H1 (cell line): ENCODE measurements around the gene FAM81B. TPM values are rescaled to one million over a fixed set of nuclear protein-coding genes. Genes with fewer than 3 reads are reported as not detected.

Experiments used
- BACH1 ChIP-seq: IDR thresholded peaks from 2 replicates; pipeline ENCODE4 v1.6.1; 2012; ENCODE audit warnings: low read length, improper control_type of control experiment
- CHD1 ChIP-seq: IDR thresholded peaks from 2 replicates; pipeline ENCODE4 v1.6.1; 2012; ENCODE audit warnings: low read depth, low read length, improper control_type of control experiment
- CTBP2 ChIP-seq: IDR thresholded peaks from 2 replicates; pipeline ENCODE4 v1.7.0; 2011; ENCODE audit warnings: borderline replicate concordance, mild to moderate bottlenecking, moderate library complexity, mixed read lengths, low read length; ENCODE audit not compliant: insufficient read depth, insufficient read length
- EGR1 ChIP-seq: IDR thresholded peaks from 2 replicates; pipeline ENCODE4 v1.6.1; 2011; ENCODE audit warnings: low read depth, low read length, borderline replicate concordance
- YY1 ChIP-seq: IDR thresholded peaks from 2 replicates; pipeline ENCODE4 v1.6.1; 2011; ENCODE audit warnings: low read depth, mild to moderate bottlenecking, low read length
- polyA plus RNA-seq, 7 experiments: library from polyadenylated mRNA; depleted of rRNA in 3 of 7; stranded (reverse) in 5 of 7; unstranded in 2 of 7; fragments of >200 nt in 5 of 7; fragments of 200-250 nt in 2 of 7; gene quantifications; 1 replicate in 5 of 7; 2 replicates in 1 of 7; 4 replicates in 1 of 7; pipeline versions ENCODE4 v1.2.1 to v1.2.3, GENCODE V29; 2011 to 2013; ENCODE audit warnings: missing spikeins in 2 of 7, mixed read lengths in 2 of 7
- total RNA-seq: library from RNA; stranded (reverse); fragmentation: NEBNext Ultra II Directional; extraction: Animal tissue kit (Norgen Biotek cat#: 25700); gene quantifications from 2 replicates; pipeline ENCODE4 v1.2.1, GENCODE V29; 2021
- TF ChIP-seq, protein P1 (sequence below): fragments of 300-600 bp; sonication (generic); IDR thresholded peaks from 2 replicates; pipeline ENCODE4 v1.7.1; 2012; ENCODE audit warnings: low read length, moderate library complexity, mild to moderate bottlenecking, inconsistent platforms; ENCODE audit not compliant: insufficient replicate concordance
- TF ChIP-seq, protein P2 (sequence below): IDR thresholded peaks from 2 replicates; pipeline ENCODE4 v1.6.1; 2011; ENCODE audit warnings: low read depth, mild to moderate bottlenecking, low read length; ENCODE audit not compliant: insufficient read depth
- TF ChIP-seq, protein P3 (sequence below), 3 experiments: IDR thresholded peaks; 1 replicate in 2 of 3; 2 replicates in 1 of 3; pipeline versions ENCODE4 v1.5.1 to v1.6.1; 2011; ENCODE audit warnings: low read length in 3 of 3, mild to moderate bottlenecking in 3 of 3, inconsistent platforms in 2 of 3, low read depth in 1 of 3, moderate library complexity in 1 of 3; ENCODE audit not compliant: insufficient read depth in 1 of 3; ENCODE audit errors: control extremely low read depth in 1 of 3

FAM81B gene
- total and polyA plus RNA-seq, 2 of the 8 experiments (the other 6 are each of a cell fraction or from before 2014, with no cell fraction given), result not detected

DNA sequence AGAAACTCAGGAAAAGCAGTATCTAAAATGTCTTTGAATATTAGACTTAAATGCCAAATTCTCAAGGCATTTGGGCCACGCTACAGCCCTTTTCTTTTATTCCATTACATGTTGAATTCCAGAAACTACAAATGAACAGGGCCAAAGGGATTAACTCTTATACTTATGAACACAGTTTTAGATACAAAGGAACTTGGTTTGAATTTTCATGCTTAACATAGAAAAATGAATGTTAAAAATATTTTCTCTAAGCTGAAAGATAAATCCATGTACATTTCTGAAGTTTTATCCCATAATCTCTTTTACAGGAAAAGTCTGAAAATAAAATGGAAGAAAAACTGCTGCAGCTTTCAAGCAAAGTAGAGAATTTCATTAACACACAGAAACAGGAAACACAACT is 56.8 kb downstream of the FAM81B start (continued):
- TF ChIP-seq, protein P1, sequence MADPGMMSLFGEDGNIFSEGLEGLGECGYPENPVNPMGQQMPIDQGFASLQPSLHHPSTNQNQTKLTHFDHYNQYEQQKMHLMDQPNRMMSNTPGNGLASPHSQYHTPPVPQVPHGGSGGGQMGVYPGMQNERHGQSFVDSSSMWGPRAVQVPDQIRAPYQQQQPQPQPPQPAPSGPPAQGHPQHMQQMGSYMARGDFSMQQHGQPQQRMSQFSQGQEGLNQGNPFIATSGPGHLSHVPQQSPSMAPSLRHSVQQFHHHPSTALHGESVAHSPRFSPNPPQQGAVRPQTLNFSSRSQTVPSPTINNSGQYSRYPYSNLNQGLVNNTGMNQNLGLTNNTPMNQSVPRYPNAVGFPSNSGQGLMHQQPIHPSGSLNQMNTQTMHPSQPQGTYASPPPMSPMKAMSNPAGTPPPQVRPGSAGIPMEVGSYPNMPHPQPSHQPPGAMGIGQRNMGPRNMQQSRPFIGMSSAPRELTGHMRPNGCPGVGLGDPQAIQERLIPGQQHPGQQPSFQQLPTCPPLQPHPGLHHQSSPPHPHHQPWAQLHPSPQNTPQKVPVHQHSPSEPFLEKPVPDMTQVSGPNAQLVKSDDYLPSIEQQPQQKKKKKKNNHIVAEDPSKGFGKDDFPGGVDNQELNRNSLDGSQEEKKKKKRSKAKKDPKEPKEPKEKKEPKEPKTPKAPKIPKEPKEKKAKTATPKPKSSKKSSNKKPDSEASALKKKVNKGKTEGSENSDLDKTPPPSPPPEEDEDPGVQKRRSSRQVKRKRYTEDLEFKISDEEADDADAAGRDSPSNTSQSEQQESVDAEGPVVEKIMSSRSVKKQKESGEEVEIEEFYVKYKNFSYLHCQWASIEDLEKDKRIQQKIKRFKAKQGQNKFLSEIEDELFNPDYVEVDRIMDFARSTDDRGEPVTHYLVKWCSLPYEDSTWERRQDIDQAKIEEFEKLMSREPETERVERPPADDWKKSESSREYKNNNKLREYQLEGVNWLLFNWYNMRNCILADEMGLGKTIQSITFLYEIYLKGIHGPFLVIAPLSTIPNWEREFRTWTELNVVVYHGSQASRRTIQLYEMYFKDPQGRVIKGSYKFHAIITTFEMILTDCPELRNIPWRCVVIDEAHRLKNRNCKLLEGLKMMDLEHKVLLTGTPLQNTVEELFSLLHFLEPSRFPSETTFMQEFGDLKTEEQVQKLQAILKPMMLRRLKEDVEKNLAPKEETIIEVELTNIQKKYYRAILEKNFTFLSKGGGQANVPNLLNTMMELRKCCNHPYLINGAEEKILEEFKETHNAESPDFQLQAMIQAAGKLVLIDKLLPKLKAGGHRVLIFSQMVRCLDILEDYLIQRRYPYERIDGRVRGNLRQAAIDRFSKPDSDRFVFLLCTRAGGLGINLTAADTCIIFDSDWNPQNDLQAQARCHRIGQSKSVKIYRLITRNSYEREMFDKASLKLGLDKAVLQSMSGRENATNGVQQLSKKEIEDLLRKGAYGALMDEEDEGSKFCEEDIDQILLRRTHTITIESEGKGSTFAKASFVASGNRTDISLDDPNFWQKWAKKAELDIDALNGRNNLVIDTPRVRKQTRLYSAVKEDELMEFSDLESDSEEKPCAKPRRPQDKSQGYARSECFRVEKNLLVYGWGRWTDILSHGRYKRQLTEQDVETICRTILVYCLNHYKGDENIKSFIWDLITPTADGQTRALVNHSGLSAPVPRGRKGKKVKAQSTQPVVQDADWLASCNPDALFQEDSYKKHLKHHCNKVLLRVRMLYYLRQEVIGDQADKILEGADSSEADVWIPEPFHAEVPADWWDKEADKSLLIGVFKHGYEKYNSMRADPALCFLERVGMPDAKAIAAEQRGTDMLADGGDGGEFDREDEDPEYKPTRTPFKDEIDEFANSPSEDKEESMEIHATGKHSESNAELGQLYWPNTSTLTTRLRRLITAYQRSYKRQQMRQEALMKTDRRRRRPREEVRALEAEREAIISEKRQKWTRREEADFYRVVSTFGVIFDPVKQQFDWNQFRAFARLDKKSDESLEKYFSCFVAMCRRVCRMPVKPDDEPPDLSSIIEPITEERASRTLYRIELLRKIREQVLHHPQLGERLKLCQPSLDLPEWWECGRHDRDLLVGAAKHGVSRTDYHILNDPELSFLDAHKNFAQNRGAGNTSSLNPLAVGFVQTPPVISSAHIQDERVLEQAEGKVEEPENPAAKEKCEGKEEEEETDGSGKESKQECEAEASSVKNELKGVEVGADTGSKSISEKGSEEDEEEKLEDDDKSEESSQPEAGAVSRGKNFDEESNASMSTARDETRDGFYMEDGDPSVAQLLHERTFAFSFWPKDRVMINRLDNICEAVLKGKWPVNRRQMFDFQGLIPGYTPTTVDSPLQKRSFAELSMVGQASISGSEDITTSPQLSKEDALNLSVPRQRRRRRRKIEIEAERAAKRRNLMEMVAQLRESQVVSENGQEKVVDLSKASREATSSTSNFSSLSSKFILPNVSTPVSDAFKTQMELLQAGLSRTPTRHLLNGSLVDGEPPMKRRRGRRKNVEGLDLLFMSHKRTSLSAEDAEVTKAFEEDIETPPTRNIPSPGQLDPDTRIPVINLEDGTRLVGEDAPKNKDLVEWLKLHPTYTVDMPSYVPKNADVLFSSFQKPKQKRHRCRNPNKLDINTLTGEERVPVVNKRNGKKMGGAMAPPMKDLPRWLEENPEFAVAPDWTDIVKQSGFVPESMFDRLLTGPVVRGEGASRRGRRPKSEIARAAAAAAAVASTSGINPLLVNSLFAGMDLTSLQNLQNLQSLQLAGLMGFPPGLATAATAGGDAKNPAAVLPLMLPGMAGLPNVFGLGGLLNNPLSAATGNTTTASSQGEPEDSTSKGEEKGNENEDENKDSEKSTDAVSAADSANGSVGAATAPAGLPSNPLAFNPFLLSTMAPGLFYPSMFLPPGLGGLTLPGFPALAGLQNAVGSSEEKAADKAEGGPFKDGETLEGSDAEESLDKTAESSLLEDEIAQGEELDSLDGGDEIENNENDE, result no peak
- TF ChIP-seq, protein P2, sequence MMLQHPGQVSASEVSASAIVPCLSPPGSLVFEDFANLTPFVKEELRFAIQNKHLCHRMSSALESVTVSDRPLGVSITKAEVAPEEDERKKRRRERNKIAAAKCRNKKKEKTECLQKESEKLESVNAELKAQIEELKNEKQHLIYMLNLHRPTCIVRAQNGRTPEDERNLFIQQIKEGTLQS, result no peak
- TF ChIP-seq EGR1, result no peak
- no peak for TF ChIP-seq CHD1
- no peak for TF ChIP-seq BACH1
- TF ChIP-seq CTBP2, result no peak
- TF ChIP-seq YY1, result no peak
- TF ChIP-seq, protein P3, sequence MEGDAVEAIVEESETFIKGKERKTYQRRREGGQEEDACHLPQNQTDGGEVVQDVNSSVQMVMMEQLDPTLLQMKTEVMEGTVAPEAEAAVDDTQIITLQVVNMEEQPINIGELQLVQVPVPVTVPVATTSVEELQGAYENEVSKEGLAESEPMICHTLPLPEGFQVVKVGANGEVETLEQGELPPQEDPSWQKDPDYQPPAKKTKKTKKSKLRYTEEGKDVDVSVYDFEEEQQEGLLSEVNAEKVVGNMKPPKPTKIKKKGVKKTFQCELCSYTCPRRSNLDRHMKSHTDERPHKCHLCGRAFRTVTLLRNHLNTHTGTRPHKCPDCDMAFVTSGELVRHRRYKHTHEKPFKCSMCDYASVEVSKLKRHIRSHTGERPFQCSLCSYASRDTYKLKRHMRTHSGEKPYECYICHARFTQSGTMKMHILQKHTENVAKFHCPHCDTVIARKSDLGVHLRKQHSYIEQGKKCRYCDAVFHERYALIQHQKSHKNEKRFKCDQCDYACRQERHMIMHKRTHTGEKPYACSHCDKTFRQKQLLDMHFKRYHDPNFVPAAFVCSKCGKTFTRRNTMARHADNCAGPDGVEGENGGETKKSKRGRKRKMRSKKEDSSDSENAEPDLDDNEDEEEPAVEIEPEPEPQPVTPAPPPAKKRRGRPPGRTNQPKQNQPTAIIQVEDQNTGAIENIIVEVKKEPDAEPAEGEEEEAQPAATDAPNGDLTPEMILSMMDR (IDR thresholded peaks at IDR 0.05; ENCODE audit: control extremely low read depth in 1 of 3, insufficient read depth in 1 of 3, low read depth in 1 of 3, low read length in 3 of 3), result no peak
